Measurements from ENCODE around the gene IL1RAPL1. TPM values are rescaled to one million over a fixed set of nuclear protein-coding genes. Genes with fewer than 3 reads are reported as not detected.

IL1RAPL1 gene
- total RNA-seq, 4 donors from 2014 or later = 0.13 TPM; not detected in 3

GRCh38 chrX:28988246-28988645 lies 401.0 kb downstream of the IL1RAPL1 start:
- no peaks in the 10 kb centered on the region for H3K27me3 ChIP-seq
- 55% methylated on average over 2 of the region's 2 CpGs for WGBS
- no peak overlapping the region for H3K4me3 ChIP-seq
- no peak for DNase-seq (ENCODE audit: low spot score in 2 of 2)
- no peaks in the 10 kb centered on the region for H3K4me1 ChIP-seq
- H3K9me3 ChIP-seq = no peaks in the 10 kb centered on the region
- no peak for TF ChIP-seq EP300 (IDR thresholded peaks at IDR 0.05)
- no peak for TF ChIP-seq POLR2AphosphoS5 (IDR thresholded peaks at IDR 0.05)
- no peak for TF ChIP-seq CTCF (IDR thresholded peaks at IDR 0.05)
- TF ChIP-seq POLR2A (IDR thresholded peaks at IDR 0.05) = no peak
- no peak overlapping the region for H3K27ac ChIP-seq
- no peaks in the 10 kb centered on the region for H3K36me3 ChIP-seq

- Histone ChIP-seq H3K4me3 (no peak overlapping the region), H3K36me3 (no peaks in the 10 kb centered on the region), H3K4me1 (no peaks in the 10 kb centered on the region), H3K27ac (no peak overlapping the region), H3K9me3 (no peaks in the 10 kb centered on the region), H3K27me3 (no peaks in the 10 kb centered on the region)
- DNase-seq (ENCODE audit: low spot score in 2 of 2) = no peak
- TF ChIP-seq CTCF (IDR thresholded peaks at IDR 0.05) (no peak), POLR2AphosphoS5 (IDR thresholded peaks at IDR 0.05) (no peak), POLR2A (IDR thresholded peaks at IDR 0.05) (no peak), EP300 (IDR thresholded peaks at IDR 0.05) (no peak)
- WGBS = 65% methylated on average over 1 of the region's 1 CpG
Observed at GRCh38 chrX:28997706-28998463, 410.6 kb downstream of the IL1RAPL1 start.

GRCh38 chrX:28998609-28999135 lies 411.4 kb downstream of the IL1RAPL1 start:
- H3K27ac ChIP-seq = no peak overlapping the region
- H3K36me3 ChIP-seq = no peaks in the 10 kb centered on the region
- no peak for DNase-seq (ENCODE audit: low spot score in 2 of 2)
- H3K9me3 ChIP-seq = no peaks in the 10 kb centered on the region
- 44% methylated on average over 3 of the region's 3 CpGs for WGBS
- H3K27me3 ChIP-seq = no peaks in the 10 kb centered on the region
- no peak overlapping the region for H3K4me3 ChIP-seq
- no peaks in the 10 kb centered on the region for H3K4me1 ChIP-seq
- TF ChIP-seq CTCF (IDR thresholded peaks at IDR 0.05) = no peak
- no peak for TF ChIP-seq EP300 (IDR thresholded peaks at IDR 0.05)
- TF ChIP-seq POLR2AphosphoS5 (IDR thresholded peaks at IDR 0.05) = no peak
- no peak for TF ChIP-seq POLR2A (IDR thresholded peaks at IDR 0.05)

- no peak for DNase-seq (ENCODE audit: low spot score in 2 of 2)
- TF ChIP-seq EP300 (IDR thresholded peaks at IDR 0.05) (no peak), CTCF (IDR thresholded peaks at IDR 0.05) (no peak), POLR2AphosphoS5 (IDR thresholded peaks at IDR 0.05) (no peak)
- H3K27ac ChIP-seq = no peak overlapping the region
- no peaks in the 10 kb centered on the region for H3K27me3 ChIP-seq
- no peaks in the 10 kb centered on the region for H3K9me3 ChIP-seq
- no peaks in the 10 kb centered on the region for H3K4me1 ChIP-seq
- H3K4me3 ChIP-seq = no peak overlapping the region
- no peaks in the 10 kb centered on the region for H3K36me3 ChIP-seq
Observed at GRCh38 chrX:29012867-29013266, 425.6 kb downstream of the IL1RAPL1 start.

- Histone ChIP-seq H3K4me3 (no peak overlapping the region), H3K4me1 (no peaks in the 10 kb centered on the region), H3K27ac (no peak overlapping the region), H3K9me3 (no peaks in the 10 kb centered on the region), H3K27me3 (no peaks in the 10 kb centered on the region), H3K36me3 (no peaks in the 10 kb centered on the region)
- DNase-seq (ENCODE audit: low spot score in 2 of 2) = no peak
- no peak for TF ChIP-seq CTCF (IDR thresholded peaks at IDR 0.05)
- TF ChIP-seq POLR2AphosphoS5 (IDR thresholded peaks at IDR 0.05) = no peak
- TF ChIP-seq EP300 (IDR thresholded peaks at IDR 0.05) = no peak
- no peak for TF ChIP-seq POLR2A (IDR thresholded peaks at IDR 0.05)
Observed at GRCh38 chrX:29023207-29023606, 436.0 kb downstream of the IL1RAPL1 start.

Data from suprapubic skin (tissue), 4 donors.